LNCAP (cell line): ENCODE results near the gene AQP2.

Experiments used
- TF ChIP-seq, protein P1 (sequence below): fragments of 450-650 bp; IDR thresholded peaks from 2 replicates; pipeline ENCODE4 v1.5.1; 2017; ENCODE audit warnings: mild to moderate bottlenecking

Gene AQP2

GRCh38 chr12:49921936-49922335 is 28.6 kb upstream of the AQP2 start:
- TF ChIP-seq, protein P1, sequence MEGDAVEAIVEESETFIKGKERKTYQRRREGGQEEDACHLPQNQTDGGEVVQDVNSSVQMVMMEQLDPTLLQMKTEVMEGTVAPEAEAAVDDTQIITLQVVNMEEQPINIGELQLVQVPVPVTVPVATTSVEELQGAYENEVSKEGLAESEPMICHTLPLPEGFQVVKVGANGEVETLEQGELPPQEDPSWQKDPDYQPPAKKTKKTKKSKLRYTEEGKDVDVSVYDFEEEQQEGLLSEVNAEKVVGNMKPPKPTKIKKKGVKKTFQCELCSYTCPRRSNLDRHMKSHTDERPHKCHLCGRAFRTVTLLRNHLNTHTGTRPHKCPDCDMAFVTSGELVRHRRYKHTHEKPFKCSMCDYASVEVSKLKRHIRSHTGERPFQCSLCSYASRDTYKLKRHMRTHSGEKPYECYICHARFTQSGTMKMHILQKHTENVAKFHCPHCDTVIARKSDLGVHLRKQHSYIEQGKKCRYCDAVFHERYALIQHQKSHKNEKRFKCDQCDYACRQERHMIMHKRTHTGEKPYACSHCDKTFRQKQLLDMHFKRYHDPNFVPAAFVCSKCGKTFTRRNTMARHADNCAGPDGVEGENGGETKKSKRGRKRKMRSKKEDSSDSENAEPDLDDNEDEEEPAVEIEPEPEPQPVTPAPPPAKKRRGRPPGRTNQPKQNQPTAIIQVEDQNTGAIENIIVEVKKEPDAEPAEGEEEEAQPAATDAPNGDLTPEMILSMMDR, result no peak

- TF ChIP-seq, protein P1, result no peak
Observed at GRCh38 chr12:49922349-49923034, 28.0 kb upstream of the AQP2 start.

DNA sequence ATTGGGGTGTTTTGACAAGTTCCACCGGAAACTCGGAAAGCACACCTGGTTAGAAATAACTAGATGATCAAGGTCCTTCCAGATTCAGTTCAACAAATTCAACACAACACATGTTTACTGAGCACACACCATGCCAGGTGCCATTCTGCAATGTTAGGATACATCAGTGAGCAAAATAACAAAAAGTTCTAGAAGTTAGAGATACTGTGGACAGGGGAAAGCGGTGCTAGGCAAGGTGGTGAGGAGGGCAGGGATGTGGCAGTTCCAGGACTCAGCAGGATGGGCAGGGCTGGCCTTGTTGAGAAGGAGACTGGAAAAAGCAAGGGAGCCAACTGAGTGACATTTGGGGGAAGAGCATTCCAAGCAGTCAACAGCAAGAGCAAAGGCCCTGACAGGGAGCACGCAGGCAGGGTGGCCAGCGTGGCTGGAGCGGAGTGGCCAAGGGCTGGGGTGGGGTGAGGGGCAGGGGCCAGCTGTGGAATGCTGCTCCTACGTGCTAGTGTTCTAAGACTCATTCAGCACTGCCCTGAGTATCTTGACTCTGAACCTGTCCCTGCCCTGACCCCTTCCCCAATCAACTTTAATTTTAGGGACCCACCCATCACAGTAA is 27.4 kb upstream of the AQP2 start:
- TF ChIP-seq, protein P1, result no peak

DNA sequence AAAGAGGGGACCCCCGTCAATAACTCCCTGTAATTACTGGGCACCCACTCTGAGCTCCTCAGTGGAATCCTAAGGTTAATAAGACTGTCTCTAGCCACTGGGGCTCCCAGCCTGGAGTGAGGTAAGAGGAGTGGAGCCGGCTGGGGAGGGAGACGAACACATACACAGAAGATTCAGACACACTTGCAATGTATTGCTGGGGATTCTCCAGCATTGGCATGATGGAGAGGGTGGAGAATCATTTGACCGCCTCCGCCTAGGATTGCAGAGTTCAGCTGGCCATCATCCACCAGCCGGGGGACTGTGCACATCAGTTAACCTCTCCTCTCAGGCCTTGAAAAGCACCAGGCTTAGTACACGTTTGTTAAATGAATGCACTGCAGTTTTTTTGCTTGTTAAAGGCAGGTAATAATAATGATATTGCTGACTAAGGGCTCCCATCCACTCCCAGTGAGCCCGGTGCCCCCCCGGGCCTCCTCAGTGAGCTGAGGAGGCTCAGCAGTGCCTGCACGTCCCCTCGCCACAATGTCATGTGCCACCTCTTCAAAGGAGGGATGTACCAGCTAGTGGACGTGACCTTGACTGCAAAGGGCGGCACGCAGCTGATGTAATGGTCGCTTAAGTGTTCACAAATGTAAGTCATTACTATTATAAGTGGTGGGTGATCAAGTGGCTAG is 26.5 kb upstream of the AQP2 start:
- TF ChIP-seq, protein P1, result no peak

- TF ChIP-seq, protein P1, result no peak
Observed at GRCh38 chr12:49924628-49925246, 25.8 kb upstream of the AQP2 start.

- TF ChIP-seq, protein P1, result no peak
Observed at GRCh38 chr12:49925433-49926204, 24.9 kb upstream of the AQP2 start.

GRCh38 chr12:49928471-49928870 is 22.1 kb upstream of the AQP2 start:
- TF ChIP-seq, protein P1, result no peak
